ENCODE data around the gene PHF10. TPM values are rescaled to one million over a fixed set of nuclear protein-coding genes. Genes with fewer than 3 reads are reported as not detected.
"Not testable (repeated sequence)": the region's sequence is repeated elsewhere in the genome, so short reads cannot be mapped to it uniquely, and the experiment has no call there.

PHF10 gene
- total RNA-seq: 10 to 100 TPM; 49.6 to 58.7 (median 53.8) TPM

DNA sequence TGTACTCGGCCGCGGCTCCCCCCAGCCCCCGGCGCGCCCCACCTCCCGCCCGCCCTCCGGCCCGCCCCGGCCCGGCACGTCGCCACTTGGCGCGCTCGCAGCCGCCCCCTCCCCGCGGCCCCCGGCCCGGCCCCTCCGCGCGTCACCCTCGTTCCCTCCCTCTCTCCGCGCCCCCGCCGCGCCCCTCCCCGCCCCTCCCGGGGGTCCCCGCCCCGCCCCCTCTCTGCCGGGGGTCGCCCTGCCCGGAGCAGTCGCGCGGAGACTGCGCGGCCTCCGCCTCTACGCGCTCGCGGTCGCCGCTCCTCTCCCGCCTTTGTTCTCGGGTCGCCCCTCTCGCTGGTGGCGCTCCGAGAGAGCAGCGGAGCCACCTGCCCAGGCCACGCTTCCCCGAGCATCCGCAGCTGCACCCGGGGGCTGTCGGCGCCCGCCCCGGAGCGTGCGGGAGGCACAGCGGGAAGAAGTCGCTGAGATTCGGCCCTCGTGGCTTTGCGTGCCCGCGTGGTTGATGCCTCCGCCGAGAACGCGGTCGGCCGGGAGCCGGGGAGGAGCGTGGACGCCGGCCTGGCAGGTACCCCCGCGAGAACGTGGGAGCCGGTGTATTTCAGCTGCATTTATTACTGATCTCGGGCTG, at the start of gene PHF10:
Gene PHF10 (minus strand): TSS at position 7 of the 631 bp plus-strand sequence. CDS start 569 bp downstream, outside the sequence.
- peaks cover 4% of the 10 kb centered on the region for H3K36me3 Mint-ChIP-seq (ENCODE audit: insufficient read depth)
- H3K4me3 Mint-ChIP-seq: peak within 1 kb of the TSS; percentile 92
- peaks cover 30% of the 10 kb centered on the region for H3K4me1 Mint-ChIP-seq (ENCODE audit: low read depth)
- H3K9me3 Mint-ChIP-seq: no peaks in the 10 kb centered on the region
- ATAC-seq (peak; percentile 68 to 74), DNase-seq (peak; percentile 72)
- no peaks in the 10 kb centered on the region for H3K27me3 Mint-ChIP-seq (ENCODE audit: low read depth)

DNA sequence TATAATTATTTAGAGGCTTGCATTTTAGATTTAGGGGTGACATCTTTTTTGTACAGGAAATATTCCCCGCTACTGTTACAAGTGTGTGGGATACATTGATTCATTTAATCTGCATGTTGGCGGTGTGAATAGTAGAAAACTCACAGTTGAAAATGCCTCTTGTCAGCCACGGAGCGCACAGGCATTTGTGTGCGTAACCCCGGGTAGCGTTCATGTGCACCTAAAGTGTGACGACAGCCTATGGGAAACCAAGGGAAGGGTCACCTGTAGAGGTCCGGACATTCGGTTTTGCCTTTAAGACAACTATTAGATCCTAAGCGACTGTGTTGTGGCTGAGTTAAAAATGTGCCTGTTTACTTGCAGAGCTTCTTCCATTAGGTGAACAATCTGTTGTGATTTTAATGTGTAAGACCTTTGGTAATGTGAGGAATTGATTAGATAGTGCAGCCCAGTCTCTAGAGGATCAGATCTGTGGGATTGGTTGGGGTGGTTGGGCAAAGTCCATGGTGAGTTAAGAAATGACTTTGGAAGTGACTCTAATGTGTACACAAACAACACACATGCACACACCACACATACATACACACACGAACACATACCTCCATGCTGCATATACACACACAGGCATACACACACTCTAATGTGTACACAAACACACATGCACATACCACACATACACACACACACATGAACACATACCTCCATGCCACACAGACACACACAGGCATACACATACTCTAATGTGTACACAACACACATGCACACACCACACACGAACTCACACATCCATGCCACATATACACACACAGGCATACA, 42.8 kb upstream of the PHF10 start:
- Mint-ChIP-seq H3K27me3 (ENCODE audit: low read depth) (no peaks in the 10 kb centered on the region), H3K4me3 (no peak overlapping the region), H3K4me1 (ENCODE audit: low read depth) (no peaks in the 10 kb centered on the region), H3K36me3 (ENCODE audit: insufficient read depth) (peaks cover 51% of the 10 kb centered on the region), H3K9me3 (no peaks in the 10 kb centered on the region)
- DNase-seq (no peak), ATAC-seq (no peak)

DNA sequence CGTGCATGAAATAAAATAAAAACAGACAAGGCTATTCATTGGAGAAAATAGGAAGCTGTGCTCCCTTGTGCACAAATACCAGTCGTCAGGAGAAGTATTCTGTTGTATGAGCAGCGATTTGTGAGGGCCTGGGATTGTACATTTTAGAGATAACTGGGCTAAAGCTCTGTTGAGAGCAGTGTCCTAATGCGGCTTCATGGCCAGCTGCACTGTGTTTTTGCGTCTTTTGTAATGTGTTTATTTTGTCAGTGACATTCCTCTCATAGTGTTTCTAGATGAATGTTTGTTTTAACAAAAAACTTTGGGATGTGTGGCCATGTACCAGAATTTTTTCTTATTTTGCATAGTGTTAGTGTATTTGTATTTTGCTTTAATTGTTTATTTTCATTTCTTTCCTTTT, 41.9 kb upstream of the PHF10 start:
- Mint-ChIP-seq H3K9me3 (no peaks in the 10 kb centered on the region), H3K27me3 (ENCODE audit: low read depth) (no peaks in the 10 kb centered on the region), H3K4me3 (no peak overlapping the region), H3K4me1 (ENCODE audit: low read depth) (no peaks in the 10 kb centered on the region), H3K36me3 (ENCODE audit: insufficient read depth) (peaks cover 48% of the 10 kb centered on the region)
- DNase-seq (no peak), ATAC-seq (no peak)

DNA sequence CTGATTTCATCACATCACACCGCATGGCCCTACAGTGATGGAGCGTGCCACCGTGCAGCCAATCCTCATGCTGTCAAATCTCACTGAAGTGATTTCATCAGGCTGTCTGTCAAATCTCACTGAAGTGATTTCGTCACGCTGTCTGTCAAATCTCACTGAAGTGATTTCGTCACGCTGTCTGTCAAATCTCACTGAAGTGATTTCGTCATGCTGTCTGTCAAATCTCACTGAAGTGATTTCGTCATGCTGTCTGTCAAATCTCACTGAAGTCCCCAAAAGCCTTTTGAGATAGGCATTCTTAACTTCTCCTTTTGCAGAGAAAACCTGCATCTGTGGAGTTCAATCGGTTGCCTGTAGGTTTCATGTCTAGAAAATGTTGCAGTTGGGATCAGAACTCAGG, 41.5 kb upstream of the PHF10 start:
- H3K27me3 Mint-ChIP-seq (ENCODE audit: low read depth); ATAC-seq: not testable (repeated sequence)
- H3K36me3 Mint-ChIP-seq (ENCODE audit: insufficient read depth): peaks cover 47% of the 10 kb centered on the region

DNA sequence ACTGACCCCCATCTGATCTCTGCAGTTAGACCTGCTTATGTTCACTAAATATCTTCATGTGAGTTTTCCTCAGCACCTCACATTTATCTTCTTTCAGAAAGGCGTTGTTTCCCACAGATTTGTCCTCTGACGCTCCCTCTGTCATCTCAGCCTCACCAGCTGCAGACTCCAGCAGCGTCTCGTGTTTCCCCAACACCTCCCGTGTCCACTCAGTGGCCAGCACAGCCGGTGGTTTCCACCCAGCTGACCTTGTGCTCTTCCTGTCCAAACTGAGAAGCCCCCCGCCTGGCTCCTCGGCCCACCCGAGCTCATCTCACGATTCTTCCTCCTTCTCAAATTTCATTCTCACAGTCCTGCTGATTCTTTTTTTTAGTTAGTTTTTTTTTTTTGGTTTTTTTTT, 39.6 kb upstream of the PHF10 start:
- peaks cover 59% of the 10 kb centered on the region for H3K36me3 Mint-ChIP-seq (ENCODE audit: insufficient read depth)
- DNase-seq (no peak), ATAC-seq (no peak)
- H3K4me3 Mint-ChIP-seq: no peak overlapping the region
- H3K9me3 Mint-ChIP-seq: no peaks in the 10 kb centered on the region
- no peaks in the 10 kb centered on the region for H3K4me1 Mint-ChIP-seq (ENCODE audit: low read depth)
- H3K27me3 Mint-ChIP-seq (ENCODE audit: low read depth): no peaks in the 10 kb centered on the region

More for the DNA sequence above, 41.5 kb upstream of the PHF10 start:
- not testable (repeated sequence) for H3K4me1 Mint-ChIP-seq (ENCODE audit: low read depth); DNase-seq; H3K9me3 Mint-ChIP-seq; H3K4me3 Mint-ChIP-seq

DNA sequence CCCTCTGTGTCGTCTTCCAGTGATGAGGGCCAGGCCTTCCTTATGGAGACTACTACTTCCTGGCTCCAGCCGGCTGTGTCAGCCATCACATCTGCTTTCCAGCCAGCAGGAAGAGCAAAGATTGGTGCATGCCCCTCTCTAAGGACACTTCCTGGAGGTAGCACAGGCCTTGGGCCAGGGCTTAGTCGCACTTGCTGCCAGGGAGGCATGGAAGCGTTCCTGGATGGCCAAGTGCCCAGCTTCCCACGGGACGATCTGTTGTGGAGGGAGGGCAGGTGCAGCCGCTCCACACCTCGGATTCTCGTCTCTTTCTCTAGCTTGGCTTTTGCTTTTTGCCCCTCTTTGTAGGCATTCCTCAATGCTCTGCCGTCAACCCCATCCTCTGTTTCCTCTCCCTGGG, 39.0 kb upstream of the PHF10 start:
- H3K4me1 Mint-ChIP-seq (ENCODE audit: low read depth): no peaks in the 10 kb centered on the region
- ATAC-seq (no peak), DNase-seq (no peak)
- no peak overlapping the region for H3K4me3 Mint-ChIP-seq
- H3K27me3 Mint-ChIP-seq (ENCODE audit: low read depth): no peaks in the 10 kb centered on the region
- peaks cover 59% of the 10 kb centered on the region for H3K36me3 Mint-ChIP-seq (ENCODE audit: insufficient read depth)
- H3K9me3 Mint-ChIP-seq: no peaks in the 10 kb centered on the region

DNA sequence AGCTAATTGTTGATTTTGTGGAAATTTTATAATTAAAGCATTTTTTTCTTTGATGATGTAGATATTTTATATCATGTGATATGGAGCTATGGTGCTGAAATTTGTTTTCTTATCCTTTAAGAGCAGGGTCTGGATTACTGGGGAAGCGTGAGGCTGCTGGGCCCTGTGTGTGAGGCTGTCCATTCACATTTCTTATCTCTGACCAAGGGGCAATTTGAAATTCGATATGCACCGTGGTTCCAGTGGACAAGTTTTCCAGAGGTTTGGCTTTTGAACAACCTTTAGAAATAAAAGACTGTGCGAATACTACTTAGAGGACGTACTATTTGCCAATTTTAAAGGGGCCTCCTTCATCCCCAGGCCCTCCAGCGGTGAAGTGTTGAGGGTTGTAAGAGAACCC, 30.9 kb upstream of the PHF10 start:
- Mint-ChIP-seq H3K9me3 (no peaks in the 10 kb centered on the region), H3K4me1 (ENCODE audit: low read depth) (peaks cover 23% of the 10 kb centered on the region), H3K4me3 (no peak overlapping the region), H3K36me3 (ENCODE audit: insufficient read depth) (peaks cover 27% of the 10 kb centered on the region), H3K27me3 (ENCODE audit: low read depth) (no peaks in the 10 kb centered on the region)
- no peak for ATAC-seq
- DNase-seq: no peak

DNA sequence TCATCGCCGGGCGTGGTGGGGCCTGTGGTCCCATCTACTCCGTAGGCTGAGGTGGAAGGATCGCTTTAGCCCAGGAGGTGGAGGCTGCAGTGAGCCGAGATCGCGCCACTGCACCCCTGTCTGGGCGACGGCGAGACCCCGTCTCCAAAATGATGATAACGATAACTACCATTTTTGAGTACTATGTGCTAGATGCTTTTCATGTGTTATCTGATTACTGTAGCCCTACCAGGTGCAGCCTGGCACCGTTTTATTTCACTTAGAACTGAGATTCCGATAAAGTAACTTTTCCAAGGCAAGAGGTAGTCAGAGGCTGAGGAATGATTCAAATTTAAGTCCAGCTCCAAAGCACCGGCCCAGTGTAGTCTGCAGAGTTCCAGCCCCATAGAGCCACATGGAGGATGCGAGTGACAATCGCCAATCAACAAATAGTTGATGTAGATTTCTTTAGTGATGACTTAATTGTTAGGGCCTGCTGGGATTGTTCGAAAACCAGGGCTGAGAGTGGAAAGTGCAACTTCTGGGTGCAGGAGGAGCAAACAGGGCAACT, 27.8 kb upstream of the PHF10 start:
- Mint-ChIP-seq H3K4me1 (ENCODE audit: low read depth) (peaks cover 30% of the 10 kb centered on the region), H3K9me3 (peaks cover 6% of the 10 kb centered on the region), H3K36me3 (ENCODE audit: insufficient read depth) (peaks cover 9% of the 10 kb centered on the region), H3K4me3 (peak overlapping the region; percentile 100), H3K27me3 (ENCODE audit: low read depth) (no peaks in the 10 kb centered on the region)
- no peak for DNase-seq
- peak; percentile 35 to 53 for ATAC-seq

DNA sequence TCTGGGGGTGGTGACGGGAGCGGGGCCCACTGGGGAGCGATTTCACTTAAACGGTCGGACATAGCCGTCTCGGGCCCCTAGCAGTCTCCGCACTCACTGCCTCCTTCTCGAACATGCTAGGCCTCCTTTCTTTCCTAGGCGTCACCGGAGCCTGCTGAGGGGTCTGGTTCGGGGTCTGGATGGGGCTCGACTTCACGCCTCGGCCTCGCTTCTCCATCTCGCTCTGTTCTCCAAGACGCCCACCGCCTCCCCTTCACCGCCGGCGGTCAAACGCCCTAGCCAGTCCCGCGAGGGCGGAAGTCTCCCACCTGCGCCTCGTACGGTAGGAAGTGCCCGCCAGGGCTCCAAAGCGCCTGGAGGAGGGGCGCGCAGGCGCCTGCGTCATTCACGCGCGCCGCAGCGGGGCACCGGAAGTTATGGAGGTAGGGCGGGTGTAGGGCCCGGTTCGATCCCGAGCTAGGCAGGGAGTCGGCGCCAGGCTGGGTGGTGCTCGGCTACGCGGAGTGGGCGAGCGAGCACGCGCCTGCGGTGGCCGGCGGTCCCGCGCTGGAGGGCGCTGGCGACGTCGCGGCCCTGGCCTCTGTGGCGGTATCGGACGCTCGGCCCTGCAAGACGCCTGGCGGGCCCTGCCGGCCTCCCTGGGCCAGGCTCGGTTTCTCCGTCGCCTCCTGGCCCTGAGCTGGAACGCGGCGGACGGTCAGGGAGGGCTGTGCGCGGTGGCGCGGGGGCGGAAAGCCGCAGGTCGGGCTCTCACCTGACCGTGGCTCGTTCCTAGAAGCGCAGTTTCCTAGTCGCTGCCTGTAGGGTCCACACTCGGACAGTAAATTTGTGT, 27.2 kb upstream of the PHF10 start, which contains the start of the genes DYNLT2 and ERMARD:
Gene DYNLT2 (minus strand): TSS at position 331 of the 832 bp plus-strand sequence. CDS start 114 bp downstream, at position 217.
Gene ERMARD (plus strand): TSS at position 381 of the 832 bp plus-strand sequence. CDS start 36 bp downstream, at position 417.
- H3K4me3 Mint-ChIP-seq: peak within 1 kb of the TSS; percentile 100
- H3K9me3 Mint-ChIP-seq: peaks cover 11% of the 10 kb centered on the region
- peaks cover 6% of the 10 kb centered on the region for H3K36me3 Mint-ChIP-seq (ENCODE audit: insufficient read depth)
- DNase-seq: peak; percentile 92
- ATAC-seq: peak; percentile 97 to 98
- H3K27me3 Mint-ChIP-seq (ENCODE audit: low read depth): no peaks in the 10 kb centered on the region
- peaks cover 30% of the 10 kb centered on the region for H3K4me1 Mint-ChIP-seq (ENCODE audit: low read depth)

DNA sequence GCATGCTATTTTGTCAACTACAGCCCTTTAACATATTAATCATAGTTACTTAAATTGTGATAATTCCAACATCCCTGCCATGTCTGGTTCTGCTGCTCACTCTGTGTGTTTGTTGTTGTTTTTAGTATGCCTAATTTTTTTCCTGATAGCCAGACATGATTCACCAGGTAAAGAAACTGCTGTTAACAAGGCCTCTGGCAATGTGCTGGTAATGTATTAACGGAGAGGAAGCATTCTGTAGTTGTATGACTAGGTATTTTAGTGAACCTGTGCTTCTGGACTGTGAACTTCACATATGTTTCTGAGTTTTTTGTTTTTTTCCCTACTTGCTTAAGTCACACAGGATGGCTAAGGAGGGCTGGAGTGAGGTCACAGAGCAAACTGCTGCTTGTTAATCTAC, 22.3 kb upstream of the PHF10 start:
- Mint-ChIP-seq H3K4me3 (no peak overlapping the region), H3K4me1 (ENCODE audit: low read depth) (peaks cover 17% of the 10 kb centered on the region), H3K27me3 (ENCODE audit: low read depth) (no peaks in the 10 kb centered on the region), H3K36me3 (ENCODE audit: insufficient read depth) (peaks cover 3% of the 10 kb centered on the region), H3K9me3 (peaks cover 19% of the 10 kb centered on the region)
- ATAC-seq (no peak), DNase-seq (no peak)

DNA sequence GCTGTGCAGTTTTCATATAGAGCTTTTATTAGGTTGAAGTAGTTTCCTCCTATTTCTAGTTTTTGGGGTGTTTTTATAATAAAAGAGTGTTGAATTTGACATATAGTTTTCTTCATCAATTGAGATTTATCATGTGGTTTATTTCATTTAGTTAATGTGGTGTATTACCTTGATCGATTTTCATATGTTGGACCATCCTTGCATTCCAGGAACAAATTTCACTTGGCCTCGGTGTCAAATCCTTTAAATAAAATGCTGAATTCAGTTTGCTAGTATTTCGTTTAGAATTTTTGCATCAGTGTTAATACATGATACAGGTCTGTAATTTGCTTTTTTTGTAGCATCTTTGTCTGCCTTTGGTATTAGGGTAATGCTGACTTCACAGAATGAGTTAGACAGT, 21.1 kb upstream of the PHF10 start:
- H3K9me3 Mint-ChIP-seq: peaks cover 19% of the 10 kb centered on the region
- H3K4me3 Mint-ChIP-seq: no peak overlapping the region
- peaks cover 10% of the 10 kb centered on the region for H3K4me1 Mint-ChIP-seq (ENCODE audit: low read depth)
- H3K27me3 Mint-ChIP-seq (ENCODE audit: low read depth): no peaks in the 10 kb centered on the region
- ATAC-seq (no peak), DNase-seq (no peak)
- H3K36me3 Mint-ChIP-seq (ENCODE audit: insufficient read depth): peaks cover 3% of the 10 kb centered on the region

DNA sequence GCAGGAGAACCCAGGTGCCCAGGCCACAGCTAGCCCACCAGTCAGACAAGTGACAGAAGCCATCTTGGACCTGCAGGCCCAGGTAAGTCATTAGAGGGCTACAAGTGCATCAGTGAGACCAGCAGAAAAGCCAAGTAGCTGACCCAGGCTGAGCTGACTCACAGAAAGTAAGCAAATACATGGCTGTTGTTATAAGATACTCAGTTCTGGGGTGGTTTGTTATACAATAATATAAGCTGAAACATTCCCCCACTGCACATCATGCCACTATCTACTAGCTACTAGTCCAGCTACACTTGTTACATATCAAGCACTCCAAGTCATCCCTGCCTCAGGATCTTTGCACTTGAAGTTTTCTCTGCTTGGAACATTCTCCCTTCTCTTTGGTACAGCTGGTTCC, 17.0 kb upstream of the PHF10 start:
- ATAC-seq: no peak
- Mint-ChIP-seq H3K4me3 (no peak overlapping the region), H3K36me3 (ENCODE audit: insufficient read depth) (no peaks in the 10 kb centered on the region), H3K27me3 (ENCODE audit: low read depth) (no peaks in the 10 kb centered on the region), H3K4me1 (ENCODE audit: low read depth) (no peaks in the 10 kb centered on the region), H3K9me3 (peaks cover 7% of the 10 kb centered on the region)
- no peak for DNase-seq

DNA sequence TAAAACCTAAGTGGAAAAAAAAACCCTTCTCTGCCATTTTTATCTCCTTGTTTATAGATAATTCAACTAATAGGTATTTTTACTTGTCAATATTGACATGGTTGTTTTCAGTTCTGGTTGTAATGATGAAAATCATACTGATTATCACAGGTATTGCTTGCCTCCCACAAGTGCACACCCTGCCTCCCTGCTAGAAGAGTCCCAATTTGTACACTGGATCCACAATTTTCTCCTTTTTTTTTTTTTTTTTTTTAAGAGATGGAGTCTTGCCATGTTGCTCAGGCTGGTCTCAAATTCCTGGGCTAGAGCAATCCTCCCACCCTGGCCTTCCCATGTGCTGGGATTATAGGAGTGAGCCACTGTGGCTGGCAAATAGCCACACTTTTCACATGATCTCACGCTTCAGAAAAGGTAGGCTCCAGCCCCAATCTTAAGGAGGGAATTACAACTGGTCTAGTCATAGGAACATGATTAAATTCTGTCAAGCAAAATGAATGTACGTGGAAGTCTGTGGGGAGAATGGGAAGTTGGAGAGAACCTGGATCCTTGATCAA, 14.8 kb upstream of the PHF10 start:
- no peaks in the 10 kb centered on the region for H3K9me3 Mint-ChIP-seq
- H3K4me3 Mint-ChIP-seq: no peak overlapping the region
- peaks cover 16% of the 10 kb centered on the region for H3K27me3 Mint-ChIP-seq (ENCODE audit: low read depth)
- DNase-seq (no peak), ATAC-seq (no peak)
- H3K36me3 Mint-ChIP-seq (ENCODE audit: insufficient read depth): no peaks in the 10 kb centered on the region
- no peaks in the 10 kb centered on the region for H3K4me1 Mint-ChIP-seq (ENCODE audit: low read depth)

All from activated T-cell treated with anti-CD3 and anti-CD28 coated beads, Interleukin-2, amount 50 U/mL, for 4 hours (primary cell).